Activated CD4-positive, alpha-beta T cell treated with anti-CD3 and anti-CD28 coated beads for 36 hours (primary cell): ENCODE measurements around the gene AQP11. TPM values are rescaled to one million over a fixed set of nuclear protein-coding genes. Genes with fewer than 3 reads are reported as not detected.

Experiments
- total RNA-seq, 2 experiments: library from RNA; stranded (reverse); gene quantifications; one replicate each; pipeline ENCODE4 v1.2.3, GENCODE V29; 2021

Gene AQP11
- total RNA-seq, 2 experiments from 2014 or later, result 0.14 TPM; not detected in 1

Other genes with a start within 250 kb of the AQP11 start
- 10 to 100 TPM; 38.2 to 43.9 TPM for gene PAK1, start 115.9 kb upstream of the AQP11 start, total RNA-seq
- gene CLNS1A, start 47.8 kb downstream of the AQP11 start, total RNA-seq, result 100 to 1,000 TPM; 185 to 212 TPM
- gene RSF1, start 230.8 kb downstream of the AQP11 start, total RNA-seq, result 10 to 100 TPM; 49.9 to 59.2 TPM
- gene AAMDC, start 231.2 kb downstream of the AQP11 start, total RNA-seq, result 1 to 10 TPM; 4.8 to 5.3 TPM